ENCODE results near the gene UBLCP1.
"Not testable (repeated sequence)": the region's sequence is repeated elsewhere in the genome, so short reads cannot be mapped to it uniquely, and the experiment has no call there.

UBLCP1 gene

GRCh38 chr5:159262859-159263568, at the start of gene UBLCP1:
UBLCP1 (plus strand) TSS chr5:159263290; CDS start chr5:159268916, 5,626 bp downstream.
- DNase-seq (ENCODE audit: low read depth): peak; percentile 57

GRCh38 chr5:159214486-159215271, 48.4 kb upstream of the UBLCP1 start:
- no peak for DNase-seq (ENCODE audit: low read depth)

- DNase-seq (ENCODE audit: low read depth): no peak
Measured at GRCh38 chr5:159215886-159216285, 47.2 kb upstream of the UBLCP1 start.

- DNase-seq (ENCODE audit: low read depth): no peak
Measured at GRCh38 chr5:159216454-159216853, 46.6 kb upstream of the UBLCP1 start.

- DNase-seq (ENCODE audit: low read depth): no peak
Measured at GRCh38 chr5:159217236-159217635, 45.9 kb upstream of the UBLCP1 start.

GRCh38 chr5:159218595-159219023, 44.5 kb upstream of the UBLCP1 start:
- DNase-seq (ENCODE audit: low read depth): no peak

- DNase-seq (ENCODE audit: low read depth): no peak
Measured at GRCh38 chr5:159220206-159220605, 42.9 kb upstream of the UBLCP1 start.

- no peak for DNase-seq (ENCODE audit: low read depth)
Measured at GRCh38 chr5:159223469-159223868, 39.6 kb upstream of the UBLCP1 start.

GRCh38 chr5:159224471-159224870, 38.6 kb upstream of the UBLCP1 start:
- DNase-seq (ENCODE audit: low read depth): no peak

- no peak for DNase-seq (ENCODE audit: low read depth)
Measured at GRCh38 chr5:159226451-159226850, 36.6 kb upstream of the UBLCP1 start.

GRCh38 chr5:159227452-159227851, 35.6 kb upstream of the UBLCP1 start:
- no peak for DNase-seq (ENCODE audit: low read depth)

GRCh38 chr5:159228097-159228496, 35.0 kb upstream of the UBLCP1 start:
- not testable (repeated sequence) for DNase-seq (ENCODE audit: low read depth)

- DNase-seq (ENCODE audit: low read depth): no peak
Measured at GRCh38 chr5:159230657-159231056, 32.4 kb upstream of the UBLCP1 start.

GRCh38 chr5:159231167-159231566, 31.9 kb upstream of the UBLCP1 start:
- DNase-seq (ENCODE audit: low read depth): no peak

GRCh38 chr5:159235871-159236520, 27.1 kb upstream of the UBLCP1 start:
- not testable (repeated sequence) for DNase-seq (ENCODE audit: low read depth)

- DNase-seq (ENCODE audit: low read depth): no peak
Measured at GRCh38 chr5:159240301-159240870, 22.7 kb upstream of the UBLCP1 start.

- no peak for DNase-seq (ENCODE audit: low read depth)
Measured at GRCh38 chr5:159241946-159242552, 21.0 kb upstream of the UBLCP1 start.

GRCh38 chr5:159242656-159243055, 20.4 kb upstream of the UBLCP1 start:
- DNase-seq (ENCODE audit: low read depth): no peak

GRCh38 chr5:159243385-159243784, 19.7 kb upstream of the UBLCP1 start:
- DNase-seq (ENCODE audit: low read depth): no peak

- no peak for DNase-seq (ENCODE audit: low read depth)
Measured at GRCh38 chr5:159244163-159244562, 18.9 kb upstream of the UBLCP1 start.

- no peak for DNase-seq (ENCODE audit: low read depth)
Measured at GRCh38 chr5:159244890-159245289, 18.2 kb upstream of the UBLCP1 start.

- DNase-seq (ENCODE audit: low read depth): no peak
Measured at GRCh38 chr5:159249158-159249557, 13.9 kb upstream of the UBLCP1 start.
